ENCODE results near the gene LIPA.

DNA sequence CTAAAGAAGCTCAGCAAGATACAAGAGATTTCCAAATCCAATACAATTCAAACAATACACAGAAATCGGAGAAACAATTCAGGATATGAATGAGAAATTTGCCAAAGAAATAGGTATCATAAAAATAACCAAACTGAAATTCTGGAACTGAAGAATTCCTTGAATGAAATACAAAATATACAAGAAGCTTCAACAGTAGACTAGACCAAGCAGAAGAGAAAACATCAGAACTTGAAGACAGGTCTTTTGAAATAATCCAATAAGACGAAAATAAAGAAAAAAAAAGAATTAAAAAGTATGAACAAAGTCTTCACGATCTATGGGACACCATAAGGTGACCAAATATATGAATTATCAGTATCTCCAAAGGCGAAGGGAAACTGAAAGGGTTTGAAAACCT, 47.5 kb upstream of the LIPA start:
- TF ChIP-seq POLR2A (IDR thresholded peaks at IDR 0.05): no peak
- TF ChIP-seq EP300 (IDR thresholded peaks at IDR 0.05): no peak
